ENCODE data around the gene BST2.

Gene BST2

GRCh38 chr19:17405250-17406045, at the start of gene BST2:
BST2 (minus strand) TSS chr19:17405630; CDS start chr19:17405575, 55 bp downstream.
- DNase-seq = peak; percentile 88 to 94

- DNase-seq = no peak
These were observed 49.2 kb upstream of the BST2 start for GRCh38 chr19:17454576-17455071.

GRCh38 chr19:17451820-17452219, 46.4 kb upstream of the BST2 start:
- DNase-seq = no peak

GRCh38 chr19:17450264-17451075, 45.0 kb upstream of the BST2 start:
- DNase-seq = peak; percentile 8 to 36

GRCh38 chr19:17448131-17448967, 42.9 kb upstream of the BST2 start, which contains the start of gene TMEM221:
TMEM221 (minus strand) TSS chr19:17448668; CDS start chr19:17448462, 206 bp downstream.
- no peak for DNase-seq

- DNase-seq = no peak
These were observed 42.3 kb upstream of the BST2 start for GRCh38 chr19:17447704-17448130.

GRCh38 chr19:17445526-17446165, 40.2 kb upstream of the BST2 start:
- DNase-seq = no peak

GRCh38 chr19:17441241-17442021, 36.0 kb upstream of the BST2 start:
- peak; percentile 21 to 38 for DNase-seq

- DNase-seq = no peak
These were observed 31.4 kb upstream of the BST2 start for GRCh38 chr19:17436874-17437267.

- no peak for DNase-seq
These were observed 30.9 kb upstream of the BST2 start for GRCh38 chr19:17436094-17436873.

- DNase-seq = no peak
These were observed 29.8 kb upstream of the BST2 start for GRCh38 chr19:17435218-17435617.

- no peak for DNase-seq
These were observed 26.0 kb upstream of the BST2 start for GRCh38 chr19:17431417-17431816.

GRCh38 chr19:17429641-17430113, 24.2 kb upstream of the BST2 start:
- DNase-seq = no peak

- DNase-seq = no peak
These were observed 19.4 kb upstream of the BST2 start for GRCh38 chr19:17424743-17425365.

GRCh38 chr19:17423429-17424208, 18.2 kb upstream of the BST2 start:
- no peak for DNase-seq

GRCh38 chr19:17421942-17422341, 16.5 kb upstream of the BST2 start:
- no peak for DNase-seq

GRCh38 chr19:17420475-17420924, 15.1 kb upstream of the BST2 start:
- DNase-seq = peak; percentile 21 to 40

- DNase-seq = peak; percentile 93 to 94
These were observed 14.4 kb upstream of the BST2 start, which contains the start of gene MVB12A for GRCh38 chr19:17419621-17420474. MVB12A (plus strand) TSS chr19:17420047; CDS start chr19:17420136, 89 bp downstream.
